Psoas muscle (tissue), 8 donors: Measurements from ENCODE around the gene DPP4. TPM values are rescaled to one million over a fixed set of nuclear protein-coding genes. Genes with fewer than 3 reads are reported as not detected.

Experiments used
- ATAC-seq, 4 donors: fragments of 200-7000 bp; cut with Tn5 transposase; one replicate each; pipeline ENCODE4 v1.9.1; 2020; ENCODE audit warnings: moderate library complexity in 3 of 4, mild to moderate bottlenecking in 2 of 4
- DNase-seq, 2 donors: peaks; one replicate each; pipeline ENCODE4 v3.0.0-alpha.2; 2020
- H3K27ac ChIP-seq: fragments of 200-600 bp; one replicate; pipeline ENCODE4 v1.8.0; 2022
- H3K27me3 ChIP-seq, 3 donors: fragments of 200-600 bp in 1 of 3; one replicate each; pipeline versions ENCODE4 v1.6.1 to v1.8.0; 2013 to 2022; ENCODE audit warnings: low read length in 2 of 3, mild to moderate bottlenecking in 2 of 3, moderate library complexity in 1 of 3; ENCODE audit not compliant: insufficient read depth in 3 of 3
- H3K36me3 ChIP-seq, 2 donors: fragments of 200-600 bp in 1 of 2; one replicate each; pipeline versions ENCODE4 v1.6.1 to v1.8.0; 2013 to 2022; ENCODE audit warnings: low read depth in 1 of 2, mild to moderate bottlenecking in 1 of 2, moderate library complexity in 1 of 2; ENCODE audit not compliant: insufficient read depth in 1 of 2
- H3K4me1 ChIP-seq: fragments of 200-600 bp; one replicate; pipeline ENCODE4 v1.8.0; 2022
- H3K4me3 ChIP-seq: fragments of 200-600 bp; one replicate; pipeline ENCODE4 v1.8.0; 2022; ENCODE audit warnings: mild to moderate bottlenecking
- H3K9me3 ChIP-seq: fragments of 200-600 bp; one replicate; pipeline ENCODE4 v1.8.0; 2022
- CTCF ChIP-seq: fragments of 200-600 bp; IDR thresholded peaks from one replicate; pipeline ENCODE4 v1.8.0; 2022; ENCODE audit warnings: antibody characterized with exemption
- WGBS, 3 donors: extraction: QIAGEN DNeasy Blood & Tissue Kit; methylation state at CpG; one replicate each; pipeline versions ENCODE4 v1.1.6 to v1.1.7; 2013; 5-methylcytosine and 5-hydroxymethylcytosine counted together
- intact Hi-C, 2 donors: fragments of 100-400 bp; cut with DNase I; formaldehyde crosslinking; loops; one replicate each; pipeline versions ENCODE4 v1.11.0 to v1.14.2; 2022
- polyA plus RNA-seq, 3 donors: library from polyadenylated mRNA; stranded (reverse); fragments of 200-250 nt; gene quantifications; one replicate each; pipeline ENCODE4 v1.2.3, GENCODE V29; 2013
- total RNA-seq, 4 donors: library from RNA; stranded (reverse); fragmentation: NEBNext Ultra II Directional in 2 of 4; extraction: Animal tissue kit (Norgen Biotek cat#: 25700) in 2 of 4; gene quantifications; one replicate each; pipeline versions ENCODE4 v1.2.1 to v1.2.4, GENCODE V29; 2021 to 2023
- donor health status: healthy with polysubstance abuse.
- donor health status: DM: no; HTN: no; CAD: no; lungs with moderate emphysema.
- donor health status: Bipolar disorder and iron deficiency.
- donor health status: healthy.
- donor health status: DM: yes; HTN: yes; CAD: no.
- donor health status: DM: no; HTN: no; CAD: no.
- donor health status: DM: no; HTN: no; CAD: no.
- donor health status: DM: yes; HTN: yes; CAD: no.

Gene DPP4
- total and polyA plus RNA-seq, 7 donors = 0.25 to 3.1 (median 0.80) TPM

GRCh38 chr2:161972232-161972631 is 101.8 kb downstream of the DPP4 start:
- 86 to 92% (median 89%) methylated on average over 1 of the region's 1 CpG for WGBS, 3 donors
- ATAC-seq (no peak), DNase-seq (no peak)
- no peak for TF ChIP-seq CTCF
- Histone ChIP-seq H3K27me3 (no peaks in the 10 kb centered on the region), H3K36me3 (no peaks in the 10 kb centered on the region), H3K4me3 (no peak overlapping the region), H3K9me3 (no peaks in the 10 kb centered on the region), H3K27ac (no peak overlapping the region), H3K4me1 (no peaks in the 10 kb centered on the region)
- intact Hi-C loops = no loop called here

GRCh38 chr2:161971551-161971950 is 102.5 kb downstream of the DPP4 start:
- Histone ChIP-seq H3K27me3 (no peaks in the 10 kb centered on the region), H3K36me3 (no peaks in the 10 kb centered on the region), H3K27ac (no peak overlapping the region), H3K9me3 (no peaks in the 10 kb centered on the region), H3K4me3 (no peak overlapping the region), H3K4me1 (no peaks in the 10 kb centered on the region)
- no peak for TF ChIP-seq CTCF
- intact Hi-C loops = no loop called here
- no peak for ATAC-seq
- 77 to 84% (median 83%) methylated on average over 9 of the region's 9 CpGs for WGBS, 3 donors
- DNase-seq = no peak

GRCh38 chr2:161969159-161969558 is 104.9 kb downstream of the DPP4 start:
- WGBS, 3 donors = 80 to 86% (median 84%) methylated on average over 1 of the region's 1 CpG
- intact Hi-C loops = no loop called here
- Histone ChIP-seq H3K36me3 (no peaks in the 10 kb centered on the region), H3K4me1 (no peaks in the 10 kb centered on the region), H3K27me3 (no peaks in the 10 kb centered on the region), H3K4me3 (no peak overlapping the region), H3K9me3 (no peaks in the 10 kb centered on the region), H3K27ac (no peak overlapping the region)
- no peak for ATAC-seq
- DNase-seq = no peak
- TF ChIP-seq CTCF = no peak

- H3K36me3 ChIP-seq = no peaks in the 10 kb centered on the region
- H3K4me3 ChIP-seq = no peak overlapping the region
- WGBS, 3 donors = 0 to 65% (median 31%) methylated on average over 1 of the region's 1 CpG
- ATAC-seq = no peak
- no peaks in the 10 kb centered on the region for H3K4me1 ChIP-seq
- no peak for TF ChIP-seq CTCF
- H3K9me3 ChIP-seq = no peaks in the 10 kb centered on the region
- no peak overlapping the region for H3K27ac ChIP-seq
- no peaks in the 10 kb centered on the region for H3K27me3 ChIP-seq
- intact Hi-C loops = no loop called here
- no peak for DNase-seq
Measured at GRCh38 chr2:161965994-161966393, 108.0 kb downstream of the DPP4 start.

- H3K27ac ChIP-seq = no peak overlapping the region
- no peaks in the 10 kb centered on the region for H3K9me3 ChIP-seq
- WGBS, 3 donors = 95 to 97% (median 96%) methylated on average over 4 of the region's 4 CpGs
- H3K27me3 ChIP-seq = no peaks in the 10 kb centered on the region
- H3K4me1 ChIP-seq = no peaks in the 10 kb centered on the region
- no peak for TF ChIP-seq CTCF
- ATAC-seq = no peak
- no peak for DNase-seq
- H3K36me3 ChIP-seq = no peaks in the 10 kb centered on the region
- H3K4me3 ChIP-seq = no peak overlapping the region
- intact Hi-C loops = no loop called here
Measured at GRCh38 chr2:161964160-161964559, 109.9 kb downstream of the DPP4 start.
